Thyroid gland (tissue), 4 donors: ENCODE measurements around the gene INO80B.

ENCODE experiments used
- POLR2A ChIP-seq, 2 donors: fragments of 450-650 bp; IDR thresholded peaks; one replicate each; pipeline ENCODE4 v1.6.1; 2017; ENCODE audit warnings: antibody characterized with exemption in 2 of 2, mild to moderate bottlenecking in 2 of 2, moderate library complexity in 1 of 2
- TF ChIP-seq, protein P1 (sequence below), 6 experiments: fragments of 200-600 bp in 3 of 6; fragments of 450-650 bp in 3 of 6; sonication (generic) in 3 of 6; IDR thresholded peaks; one replicate each; pipeline ENCODE4 v1.5.1; 2016 to 2019; ENCODE audit warnings: antibody characterized with exemption in 6 of 6, mild to moderate bottlenecking in 2 of 6, inconsistent platforms in 1 of 6, moderate library complexity in 1 of 6

DNA sequence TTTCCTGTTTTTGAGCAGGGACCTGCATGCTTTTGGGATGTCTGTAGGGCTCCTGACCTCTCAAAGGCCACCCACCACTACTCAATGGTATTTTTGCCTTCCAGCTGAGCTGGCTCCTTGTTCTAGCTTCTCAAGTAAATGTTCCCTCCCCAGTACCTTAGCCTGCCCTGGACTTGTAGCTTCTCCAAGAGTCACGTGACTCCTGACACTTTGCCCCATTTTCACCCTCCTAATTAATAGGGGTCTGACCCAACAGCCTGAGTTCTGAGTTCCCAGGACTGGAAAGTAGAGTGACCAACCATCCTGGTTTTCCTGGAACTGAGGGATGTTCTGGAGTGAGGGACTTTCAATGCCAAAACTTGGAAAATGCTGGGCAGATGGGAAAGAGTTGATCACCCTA, 40.6 kb downstream of the INO80B start:
- TF ChIP-seq POLR2A (IDR thresholded peaks at IDR 0.05), result no peak
- TF ChIP-seq, protein P1, sequence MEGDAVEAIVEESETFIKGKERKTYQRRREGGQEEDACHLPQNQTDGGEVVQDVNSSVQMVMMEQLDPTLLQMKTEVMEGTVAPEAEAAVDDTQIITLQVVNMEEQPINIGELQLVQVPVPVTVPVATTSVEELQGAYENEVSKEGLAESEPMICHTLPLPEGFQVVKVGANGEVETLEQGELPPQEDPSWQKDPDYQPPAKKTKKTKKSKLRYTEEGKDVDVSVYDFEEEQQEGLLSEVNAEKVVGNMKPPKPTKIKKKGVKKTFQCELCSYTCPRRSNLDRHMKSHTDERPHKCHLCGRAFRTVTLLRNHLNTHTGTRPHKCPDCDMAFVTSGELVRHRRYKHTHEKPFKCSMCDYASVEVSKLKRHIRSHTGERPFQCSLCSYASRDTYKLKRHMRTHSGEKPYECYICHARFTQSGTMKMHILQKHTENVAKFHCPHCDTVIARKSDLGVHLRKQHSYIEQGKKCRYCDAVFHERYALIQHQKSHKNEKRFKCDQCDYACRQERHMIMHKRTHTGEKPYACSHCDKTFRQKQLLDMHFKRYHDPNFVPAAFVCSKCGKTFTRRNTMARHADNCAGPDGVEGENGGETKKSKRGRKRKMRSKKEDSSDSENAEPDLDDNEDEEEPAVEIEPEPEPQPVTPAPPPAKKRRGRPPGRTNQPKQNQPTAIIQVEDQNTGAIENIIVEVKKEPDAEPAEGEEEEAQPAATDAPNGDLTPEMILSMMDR (IDR thresholded peaks at IDR 0.05), result no peak
